NCI-H82 treated with DMSO at 0.1 percent for 48 hours (cell line): ENCODE data around the gene SPX.

ENCODE experiments used
- DNase-seq: peaks from one replicate; lab custom pipeline; 2025; ENCODE audit not compliant: unreplicated experiment; lab: John Stamatoyannopoulos, UW

SPX gene

DNA sequence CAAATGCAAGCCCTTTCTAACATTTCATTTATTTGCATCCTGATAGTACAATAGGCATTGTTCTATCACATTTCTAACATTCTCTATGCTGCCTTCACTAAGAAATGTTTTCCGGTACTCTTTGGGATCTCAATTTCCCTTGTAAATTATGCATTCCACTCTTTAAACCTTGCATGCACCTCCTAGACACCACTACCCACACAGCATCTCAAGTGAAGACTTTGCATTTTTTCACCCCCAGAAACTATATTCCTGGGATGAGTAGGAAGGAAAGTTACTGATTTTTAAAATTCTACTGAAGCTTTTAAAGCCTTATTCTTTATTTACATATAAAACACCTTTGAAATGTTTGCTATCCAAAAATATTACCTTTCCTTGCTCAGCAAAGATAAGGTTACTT is 51.4 kb downstream of the SPX start:
- no peak for DNase-seq

DNA sequence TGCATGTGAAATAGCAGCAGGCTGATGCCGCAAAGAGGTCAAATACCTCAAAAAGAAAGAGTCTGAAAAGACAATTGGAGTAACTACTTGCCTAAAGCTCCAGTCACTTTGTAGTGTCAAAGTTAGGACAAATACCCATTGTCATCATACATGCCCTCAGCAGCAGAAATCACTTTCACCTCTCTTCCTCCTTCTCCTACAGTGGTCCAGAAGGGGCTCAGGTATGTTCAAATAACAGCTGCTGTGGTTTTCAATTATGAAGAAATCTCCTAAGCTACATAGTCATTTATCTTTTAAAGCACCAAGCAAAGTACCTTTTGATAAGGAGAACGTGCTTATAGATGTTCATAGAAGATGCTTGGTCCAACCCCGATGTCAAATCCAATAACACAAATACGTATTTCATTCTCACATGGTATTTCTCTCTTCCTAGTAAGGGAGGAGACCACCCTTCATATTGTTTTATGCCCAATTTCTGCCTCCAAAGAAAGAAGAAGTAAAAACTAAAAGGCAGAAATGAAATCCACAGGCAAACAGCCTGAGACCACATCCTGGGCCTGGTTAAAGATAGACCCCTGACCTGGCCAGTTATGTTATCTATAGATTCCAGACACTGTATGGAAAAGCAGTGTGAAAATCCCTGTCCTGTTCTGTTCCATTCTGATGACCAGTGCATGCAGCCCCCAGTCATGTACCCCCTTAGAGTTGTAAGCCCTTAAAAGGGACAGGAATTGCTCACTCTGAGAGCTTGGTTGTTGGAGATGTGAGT is 54.8 kb downstream of the SPX start:
- no peak for DNase-seq
